C4-2B (cell line): ENCODE measurements around the gene ADAMTS18.

Experiments used
- ZFX ChIP-seq: fragments of 450-650 bp; IDR thresholded peaks from 2 replicates; pipeline ENCODE4 v1.6.1; 2017
- TF ChIP-seq, protein P1 (sequence below): fragments of 450-650 bp; conservative IDR thresholded peaks from 2 replicates; pipeline ENCODE4 v1.5.1; 2017; ENCODE audit warnings: mild to moderate bottlenecking

DNA sequence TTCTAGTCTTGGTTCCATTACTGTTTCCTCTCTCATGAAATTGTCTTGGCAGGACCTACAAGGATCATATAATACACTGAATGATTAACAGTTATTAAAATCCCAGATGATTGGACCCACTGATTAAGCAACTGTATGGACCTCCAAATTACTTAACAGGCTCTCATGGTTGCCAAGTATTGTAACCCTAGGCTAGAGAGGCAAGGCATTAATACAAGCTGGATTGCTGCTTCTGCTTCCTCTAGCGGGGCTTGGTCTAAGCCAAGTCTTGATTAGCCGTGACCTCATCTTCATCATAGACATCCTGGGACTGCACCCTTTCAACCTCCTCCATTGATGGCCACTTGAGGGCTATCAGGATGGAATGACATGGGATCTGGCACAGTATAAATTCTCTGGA lies 188.7 kb downstream of the ADAMTS18 start:
- TF ChIP-seq, protein P1, sequence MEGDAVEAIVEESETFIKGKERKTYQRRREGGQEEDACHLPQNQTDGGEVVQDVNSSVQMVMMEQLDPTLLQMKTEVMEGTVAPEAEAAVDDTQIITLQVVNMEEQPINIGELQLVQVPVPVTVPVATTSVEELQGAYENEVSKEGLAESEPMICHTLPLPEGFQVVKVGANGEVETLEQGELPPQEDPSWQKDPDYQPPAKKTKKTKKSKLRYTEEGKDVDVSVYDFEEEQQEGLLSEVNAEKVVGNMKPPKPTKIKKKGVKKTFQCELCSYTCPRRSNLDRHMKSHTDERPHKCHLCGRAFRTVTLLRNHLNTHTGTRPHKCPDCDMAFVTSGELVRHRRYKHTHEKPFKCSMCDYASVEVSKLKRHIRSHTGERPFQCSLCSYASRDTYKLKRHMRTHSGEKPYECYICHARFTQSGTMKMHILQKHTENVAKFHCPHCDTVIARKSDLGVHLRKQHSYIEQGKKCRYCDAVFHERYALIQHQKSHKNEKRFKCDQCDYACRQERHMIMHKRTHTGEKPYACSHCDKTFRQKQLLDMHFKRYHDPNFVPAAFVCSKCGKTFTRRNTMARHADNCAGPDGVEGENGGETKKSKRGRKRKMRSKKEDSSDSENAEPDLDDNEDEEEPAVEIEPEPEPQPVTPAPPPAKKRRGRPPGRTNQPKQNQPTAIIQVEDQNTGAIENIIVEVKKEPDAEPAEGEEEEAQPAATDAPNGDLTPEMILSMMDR: no peak
- TF ChIP-seq ZFX: no peak
